22Rv1 (cell line): Measurements from ENCODE around the gene KCNE3.

ENCODE experiments used
- CTCF ChIP-seq: fragments of 450-650 bp; IDR thresholded peaks from 2 replicates; pipeline ENCODE4 v1.5.1; 2017; ENCODE audit warnings: mild to moderate bottlenecking
- ZFX ChIP-seq: fragments of 450-650 bp; IDR thresholded peaks from 2 replicates; pipeline ENCODE4 v1.6.1; 2017; ENCODE audit warnings: antibody characterized with exemption, borderline replicate concordance

GRCh38 chr11:74506823-74507222 is 39.5 kb upstream of the KCNE3 start:
- TF ChIP-seq CTCF, result no peak
- TF ChIP-seq ZFX, result no peak
